Measurements from ENCODE around the gene ARV1.

DNA sequence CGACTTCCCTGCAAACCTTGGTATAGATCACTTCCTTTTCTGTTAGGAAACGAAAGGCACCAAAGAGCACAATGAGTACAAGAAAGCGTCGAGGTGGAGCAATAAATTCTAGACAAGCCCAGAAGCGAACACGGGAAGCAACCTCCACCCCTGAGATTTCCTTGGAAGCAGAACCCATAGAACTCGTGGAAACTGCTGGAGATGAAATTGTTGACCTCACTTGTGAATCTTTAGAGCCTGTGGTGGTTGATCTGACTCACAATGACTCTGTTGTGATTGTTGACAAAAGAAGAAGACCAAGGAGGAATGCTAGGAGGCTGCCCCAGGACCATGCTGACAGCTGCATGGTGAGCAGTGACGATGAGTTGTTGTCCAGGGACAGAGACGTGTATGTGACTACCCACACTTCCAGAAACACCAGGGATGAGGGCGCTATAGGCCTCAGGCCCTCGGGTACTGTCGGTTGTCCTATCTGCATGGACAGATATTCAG, 42.7 kb downstream of the ARV1 start:
- TF ChIP-seq POLR2A (IDR thresholded peaks at IDR 0.05): no peak
- TF ChIP-seq, protein P1, sequence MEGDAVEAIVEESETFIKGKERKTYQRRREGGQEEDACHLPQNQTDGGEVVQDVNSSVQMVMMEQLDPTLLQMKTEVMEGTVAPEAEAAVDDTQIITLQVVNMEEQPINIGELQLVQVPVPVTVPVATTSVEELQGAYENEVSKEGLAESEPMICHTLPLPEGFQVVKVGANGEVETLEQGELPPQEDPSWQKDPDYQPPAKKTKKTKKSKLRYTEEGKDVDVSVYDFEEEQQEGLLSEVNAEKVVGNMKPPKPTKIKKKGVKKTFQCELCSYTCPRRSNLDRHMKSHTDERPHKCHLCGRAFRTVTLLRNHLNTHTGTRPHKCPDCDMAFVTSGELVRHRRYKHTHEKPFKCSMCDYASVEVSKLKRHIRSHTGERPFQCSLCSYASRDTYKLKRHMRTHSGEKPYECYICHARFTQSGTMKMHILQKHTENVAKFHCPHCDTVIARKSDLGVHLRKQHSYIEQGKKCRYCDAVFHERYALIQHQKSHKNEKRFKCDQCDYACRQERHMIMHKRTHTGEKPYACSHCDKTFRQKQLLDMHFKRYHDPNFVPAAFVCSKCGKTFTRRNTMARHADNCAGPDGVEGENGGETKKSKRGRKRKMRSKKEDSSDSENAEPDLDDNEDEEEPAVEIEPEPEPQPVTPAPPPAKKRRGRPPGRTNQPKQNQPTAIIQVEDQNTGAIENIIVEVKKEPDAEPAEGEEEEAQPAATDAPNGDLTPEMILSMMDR (IDR thresholded peaks at IDR 0.05): no peak
